A549 (cell line): ENCODE measurements around the gene KLF6. TPM values are rescaled to one million over a fixed set of nuclear protein-coding genes. Genes with fewer than 3 reads are reported as not detected.

Source experiments
- ATAC-seq, 2 experiments: fragments of 200-7000 bp in 1 of 2; fragments of >200 bp in 1 of 2; cut with Nextera tagmentation in 1 of 2; cut with Tn5 transposase in 1 of 2; 3 replicates each; pipeline versions ENCODE4 v1.8.0 to v1.9.1; 2018 to 2020; ENCODE audit warnings: mild to moderate bottlenecking in 1 of 2, moderate library complexity in 1 of 2
- CTCF ChIA-PET: fragments of 300-600 bp; sonication (Branson Sonifier 250); formaldehyde crosslinking; extraction: SDS; loops from one replicate; lab custom pipeline; 2021; ENCODE audit warnings: antibody characterized with exemption, inconsistent platforms; lab: Yijun Ruan, JAX
- POLR2A ChIA-PET: fragments of 350-600 bp; formaldehyde crosslinking; extraction: SDS; loops from one replicate; lab custom pipeline; 2021; ENCODE audit warnings: antibody characterized with exemption, inconsistent platforms; lab: Yijun Ruan, JAX
- DNase-seq, 2 experiments: peaks; one replicate each; pipeline versions ENCODE4 v3.0.0 to v3.0.0-alpha.2; 2011 to 2016; ENCODE audit warnings: low read depth in 1 of 2, low spot score in 1 of 2
- FAIRE-seq: peaks from 2 replicates; lab custom pipeline; 2011; peaks lifted over from hg19 to GRCh38; lab: Jason Lieb, UNC
- H3K27ac ChIP-seq, 2 experiments: fragments of >200 bp; sonication (Bioruptor Twin); formaldehyde crosslinking; 3 replicates each; pipeline ENCODE4 v1.5.1; 2016 to 2017
- H3K4me1 ChIP-seq: fragments of >200 bp; sonication (Bioruptor Twin); formaldehyde crosslinking; 3 replicates; pipeline ENCODE4 v1.6.1; 2016
- H3K4me2 ChIP-seq: fragments of >200 bp; sonication (Bioruptor Twin); formaldehyde crosslinking; 3 replicates; pipeline ENCODE4 v1.6.1; 2016
- H3K4me3 ChIP-seq: fragments of >200 bp; sonication (Bioruptor Twin); formaldehyde crosslinking; 3 replicates; pipeline ENCODE4 v1.5.1; 2016
- H3K9me3 ChIP-seq: fragments of >200 bp; sonication (Bioruptor Twin); formaldehyde crosslinking; 3 replicates; pipeline ENCODE4 v1.6.1; 2016
- ATOH8 ChIP-seq: fragments of 250-450 bp; sonication (Bioruptor Pico); IDR thresholded peaks from 2 replicates; pipeline ENCODE4 v1.5.0; 2020; ENCODE audit warnings: low read depth, mild to moderate bottlenecking, moderate library complexity
- BCL3 ChIP-seq: fragments of >200 bp; sonication (Bioruptor Twin); formaldehyde crosslinking; IDR thresholded peaks from 3 replicates; pipeline ENCODE4 v1.6.1; 2016
- BHLHE40 ChIP-seq: IDR thresholded peaks from 2 replicates; pipeline ENCODE4 v1.6.1; 2012; ENCODE audit warnings: low read depth, low read length, inconsistent platforms
- CBX2 ChIP-seq: fragments of 200-600 bp; sonication (generic); IDR thresholded peaks from 2 replicates; pipeline ENCODE4 v1.6.1; 2016; ENCODE audit warnings: low read depth, mild to moderate bottlenecking, borderline replicate concordance
- CBX8 ChIP-seq: fragments of 200-600 bp; sonication (generic); IDR thresholded peaks from 2 replicates; pipeline ENCODE4 v1.6.1; 2016
- CEBPB ChIP-seq, 2 experiments: fragments of >200 bp in 1 of 2; sonication (Bioruptor Twin) in 1 of 2; formaldehyde crosslinking in 1 of 2; IDR thresholded peaks; 2 replicates each; pipeline ENCODE4 v1.6.1; 2012 to 2016
- CHD4 ChIP-seq: fragments of 200-600 bp; sonication (generic); IDR thresholded peaks from 2 replicates; pipeline ENCODE4 v1.6.1; 2016; ENCODE audit warnings: antibody characterized with exemption, mild to moderate bottlenecking, borderline replicate concordance
- CTCF ChIP-seq: fragments of >200 bp; sonication (Bioruptor Twin); formaldehyde crosslinking; IDR thresholded peaks from 3 replicates; pipeline ENCODE4 v1.5.1; 2016
- ELK1 ChIP-seq: fragments of 150-350 bp; IDR thresholded peaks from 2 replicates; pipeline ENCODE4 v1.6.1; 2014; ENCODE audit warnings: low read depth, mild to moderate bottlenecking, low read length
- EP300 ChIP-seq, 2 experiments: fragments of >200 bp; sonication (Bioruptor Twin); formaldehyde crosslinking; IDR thresholded peaks; 2 replicates in 1 of 2; 3 replicates in 1 of 2; pipeline ENCODE4 v1.6.1; 2016 to 2017
- FOSL2 ChIP-seq, 2 experiments: fragments of 450-650 bp in 1 of 2; fragments of >200 bp in 1 of 2; sonication (Bioruptor Twin) in 1 of 2; formaldehyde crosslinking; IDR thresholded peaks; 2 replicates each; pipeline versions ENCODE4 v1.5.0 to v1.6.1; 2016 to 2020; ENCODE audit warnings: mild to moderate bottlenecking in 1 of 2, moderate library complexity in 1 of 2
- FOXS1 ChIP-seq: fragments of 250-450 bp; sonication (Bioruptor Pico); IDR thresholded peaks from 2 replicates; pipeline ENCODE4 v1.5.0; 2020; ENCODE audit warnings: mild to moderate bottlenecking, moderate library complexity
- HDAC2 ChIP-seq: fragments of 200-600 bp; sonication (generic); IDR thresholded peaks from 2 replicates; pipeline ENCODE4 v1.6.1; 2016
- HES2 ChIP-seq: fragments of >200 bp; sonication (Bioruptor Twin); formaldehyde crosslinking; IDR thresholded peaks from 2 replicates; pipeline ENCODE4 v1.6.1; 2016
- HMGXB4 ChIP-seq: fragments of 250-450 bp; sonication (Bioruptor Pico); IDR thresholded peaks from 2 replicates; pipeline ENCODE4 v1.5.0; 2021; ENCODE audit warnings: mild to moderate bottlenecking, moderate library complexity, borderline replicate concordance
- KDM5A ChIP-seq: fragments of 200-600 bp; sonication (generic); IDR thresholded peaks from 2 replicates; pipeline ENCODE4 v1.6.1; 2016; ENCODE audit warnings: antibody characterized with exemption, mild to moderate bottlenecking
- MAX ChIP-seq: IDR thresholded peaks from 2 replicates; pipeline ENCODE4 v1.6.1; 2012
- NFE2L2 ChIP-seq: fragments of 150-350 bp; conservative IDR thresholded peaks from 2 replicates; pipeline ENCODE4 v1.6.1; 2014; ENCODE audit warnings: low read length
- NPAS2 ChIP-seq: fragments of 250-450 bp; sonication (Bioruptor Pico); IDR thresholded peaks from 2 replicates; pipeline ENCODE4 v1.8.0; 2022; ENCODE audit warnings: mild to moderate bottlenecking, moderate library complexity, borderline replicate concordance
- PHF8 ChIP-seq: fragments of 200-600 bp; sonication (generic); IDR thresholded peaks from 2 replicates; pipeline ENCODE4 v1.6.1; 2016; ENCODE audit warnings: low read depth, mild to moderate bottlenecking, antibody characterized with exemption, moderate library complexity, borderline replicate concordance
- POLR2A ChIP-seq: IDR thresholded peaks from 2 replicates; pipeline ENCODE4 v1.6.1; 2012; ENCODE audit warnings: mild to moderate bottlenecking, low read length
- RAD21 ChIP-seq, 2 experiments: fragments of >200 bp in 1 of 2; sonication (Bioruptor Twin) in 1 of 2; formaldehyde crosslinking in 1 of 2; IDR thresholded peaks in 1 of 2; conservative IDR thresholded peaks in 1 of 2; 2 replicates in 1 of 2; 3 replicates in 1 of 2; pipeline ENCODE4 v1.6.1; 2012 to 2018; ENCODE audit warnings: inconsistent platforms in 1 of 2
- RCOR1 ChIP-seq: fragments of 150-350 bp; IDR thresholded peaks from 2 replicates; pipeline ENCODE4 v1.6.1; 2014; ENCODE audit warnings: antibody characterized with exemption, low read length, low read depth
- RNF2 ChIP-seq: fragments of 200-600 bp; sonication (generic); IDR thresholded peaks from 2 replicates; pipeline ENCODE4 v1.6.1; 2016; ENCODE audit warnings: low read depth, mild to moderate bottlenecking, antibody characterized with exemption, moderate library complexity, borderline replicate concordance
- SMC3 ChIP-seq: fragments of >200 bp; sonication (Bioruptor Twin); formaldehyde crosslinking; IDR thresholded peaks from 3 replicates; pipeline ENCODE4 v1.6.1; 2018; ENCODE audit warnings: inconsistent platforms
- SREBF2 ChIP-seq: fragments of 450-650 bp; IDR thresholded peaks from 2 replicates; pipeline ENCODE4 v1.6.1; 2014; ENCODE audit warnings: mild to moderate bottlenecking, moderate library complexity
- TFCP2L1 ChIP-seq: fragments of 250-450 bp; sonication (Bioruptor Pico); IDR thresholded peaks from 2 replicates; pipeline ENCODE4 v1.5.0; 2021; ENCODE audit warnings: mild to moderate bottlenecking
- ZC3H11A ChIP-seq: fragments of 450-650 bp; IDR thresholded peaks from 2 replicates; pipeline ENCODE4 v1.6.1; 2014; ENCODE audit warnings: antibody characterized with exemption, mild to moderate bottlenecking
- ZSCAN20 ChIP-seq: fragments of 250-450 bp; sonication (Bioruptor Pico); IDR thresholded peaks from 2 replicates; pipeline ENCODE4 v1.8.0; 2022; ENCODE audit warnings: mild to moderate bottlenecking, moderate library complexity
- WGBS: methylation state at CpG from one replicate; pipeline ENCODE4 v1.1.6; 2017; ENCODE audit errors: missing lambda C conversion rate; 5-methylcytosine and 5-hydroxymethylcytosine counted together
- polyA plus RNA-seq, 4 experiments: library from polyadenylated mRNA; depleted of rRNA in 3 of 4; stranded (reverse); fragments of >200 nt; fragmentation: RNase III in 1 of 4; extraction: RNeasy Plus Mini Kit Qiagen cat#74134 plus additional on column Dnase treatment in 1 of 4; gene quantifications; 2 replicates in 3 of 4; 3 replicates in 1 of 4; pipeline ENCODE4 v1.2.3, GENCODE V29; 2011 to 2017

KLF6 gene
- polyA plus RNA-seq, 2 of the 4 experiments (the other 2 are of a cell fraction) = 31.9 to 86.8 TPM

GRCh38 chr10:3750006-3750816, 34.8 kb downstream of the KLF6 start:
- Histone ChIP-seq H3K4me1 (peaks cover 11% of the 10 kb centered on the region), H3K4me3 (no peak overlapping the region), H3K9me3 (no peaks in the 10 kb centered on the region), H3K4me2 (no peak overlapping the region), H3K27ac (peak overlapping the region in 1 of 2 experiments; percentile 32; a peak in 3 of 6 replicates)
- ChIA-PET CTCF (interaction anchor here (0.6 kb wide), 1 partner anchor 629 kb away, joined by 3 read pairs; no protein-coding TSS in a partner anchor), POLR2A (interaction anchor here (1.0 kb wide), 1 partner anchor 10 kb away, joined by 3 read pairs; no protein-coding TSS in a partner anchor)
- ATAC-seq (no peak), DNase-seq (no peak), FAIRE-seq (no peak)
- TF ChIP-seq HDAC2 = no peak
- no peak for TF ChIP-seq ZC3H11A
- TF ChIP-seq SMC3 = no peak
- no peak for TF ChIP-seq BHLHE40
- TF ChIP-seq CHD4 = no peak
- TF ChIP-seq BCL3 = no peak
- TF ChIP-seq HMGXB4 (CRISPR knock-in tag) = no peak
- TF ChIP-seq NFE2L2 = no peak
- no peak for TF ChIP-seq CBX2
- no peak for TF ChIP-seq ATOH8 (CRISPR knock-in tag)
- no peak for TF ChIP-seq SREBF2
- TF ChIP-seq PHF8 = no peak
- no peak for TF ChIP-seq ELK1
- TF ChIP-seq MAX = no peak
- TF ChIP-seq FOSL2 (IDR thresholded peaks at IDR 0.05) = no peak
- TF ChIP-seq FOSL2 (CRISPR knock-in tag; IDR thresholded peaks at IDR 0.05) = no peak
- no peak for TF ChIP-seq POLR2A
- no peak for TF ChIP-seq FOXS1 (CRISPR knock-in tag)
- TF ChIP-seq EP300 (IDR thresholded peaks at IDR 0.05) = no peak
- no peak for TF ChIP-seq ZSCAN20
- no peak for TF ChIP-seq KDM5A
- 87% methylated on average over 11 of the region's 11 CpGs for WGBS

- no peak overlapping the region for H3K4me3 ChIP-seq
- DNase-seq (no peak), ATAC-seq (no peak), FAIRE-seq (no peak)
- H3K27ac ChIP-seq = peak overlapping the region in 1 of 2 experiments; percentile 32; a peak in 3 of 6 replicates
- no peak overlapping the region for H3K4me2 ChIP-seq
- ChIA-PET POLR2A (interaction anchor here (1.0 kb wide), 1 partner anchor 10 kb away, joined by 3 read pairs; no protein-coding TSS in a partner anchor), CTCF (interaction anchor here (0.6 kb wide), 1 partner anchor 628 kb away, joined by 3 read pairs; no protein-coding TSS in a partner anchor)
- H3K9me3 ChIP-seq = no peaks in the 10 kb centered on the region
- WGBS = 66% methylated on average over 9 of the region's 9 CpGs
- H3K4me1 ChIP-seq = peaks cover 6% of the 10 kb centered on the region
- TF ChIP-seq NPAS2 (no peak), RNF2 (no peak), CBX2 (no peak), RCOR1 (no peak), PHF8 (no peak), RAD21 (conservative IDR thresholded peaks at IDR 0.05 in 1 of 2, IDR thresholded peaks at IDR 0.05 in 1 of 2) (no peak), CTCF (no peak), HES2 (no peak), CBX8 (no peak), FOXS1 (CRISPR knock-in tag) (no peak), FOSL2 (IDR thresholded peaks at IDR 0.05) (no peak), FOSL2 (CRISPR knock-in tag; IDR thresholded peaks at IDR 0.05) (no peak), TFCP2L1 (no peak), CEBPB (IDR thresholded peaks at IDR 0.05) (no peak), BHLHE40 (no peak), CHD4 (no peak)
Measured at GRCh38 chr10:3749600-3749999, 35.4 kb downstream of the KLF6 start.
